HEK293T (cell line): ENCODE data around the gene DVL3.

Experiments used
- BHLHE40 ChIP-seq: fragments of 450-650 bp; IDR thresholded peaks from 2 replicates; pipeline ENCODE4 v1.6.1; 2016; ENCODE audit warnings: mild to moderate bottlenecking, moderate library complexity, borderline replicate concordance
- ELF4 ChIP-seq: fragments of 450-650 bp; IDR thresholded peaks from 2 replicates; pipeline ENCODE4 v1.6.1; 2017; ENCODE audit warnings: antibody characterized with exemption
- FOXA1 ChIP-seq: fragments of 450-650 bp; IDR thresholded peaks from 2 replicates; pipeline ENCODE4 v1.6.1; 2016; ENCODE audit warnings: mild to moderate bottlenecking
- FOXK2 ChIP-seq: fragments of 450-650 bp; IDR thresholded peaks from 2 replicates; pipeline ENCODE4 v1.6.1; 2016; ENCODE audit warnings: mild to moderate bottlenecking
- NFRKB ChIP-seq: fragments of 450-650 bp; IDR thresholded peaks from 2 replicates; pipeline ENCODE4 v1.6.1; 2016; ENCODE audit warnings: mild to moderate bottlenecking, moderate library complexity
- TARDBP ChIP-seq: fragments of 450-650 bp; IDR thresholded peaks from 2 replicates; pipeline ENCODE4 v1.6.1; 2016
- ZNF384 ChIP-seq: fragments of 450-650 bp; IDR thresholded peaks from 2 replicates; pipeline ENCODE4 v1.6.1; 2016

DNA sequence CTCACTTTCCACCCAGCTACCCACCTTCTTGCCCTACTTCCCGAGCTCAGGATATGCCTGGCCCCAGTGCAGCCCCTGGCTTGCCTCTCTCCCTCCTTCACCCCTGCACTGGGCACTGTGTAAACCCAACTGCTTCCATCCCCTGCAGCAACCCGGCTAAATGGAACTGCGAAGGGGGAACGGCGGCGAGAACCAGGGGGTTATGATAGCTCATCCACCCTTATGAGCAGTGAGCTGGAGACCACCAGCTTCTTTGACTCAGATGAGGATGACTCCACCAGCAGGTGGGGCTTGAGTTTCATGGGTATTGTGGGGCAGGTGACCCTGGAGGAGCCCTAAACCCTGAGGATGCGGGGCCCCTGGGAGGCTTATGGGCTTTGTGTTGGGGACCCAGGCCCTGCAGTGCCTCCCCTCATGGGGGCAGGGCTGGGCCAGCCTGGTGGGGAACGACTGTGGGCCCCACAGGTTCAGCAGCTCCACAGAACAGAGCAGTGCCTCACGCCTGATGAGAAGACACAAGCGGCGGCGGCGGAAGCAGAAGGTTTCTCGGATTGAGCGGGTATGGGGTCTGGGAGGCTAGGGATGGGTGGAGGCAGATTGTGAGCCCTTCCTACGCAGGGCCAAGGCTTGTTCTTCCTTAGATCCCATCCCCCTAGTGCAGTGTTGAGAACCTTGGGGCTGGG is 9.6 kb downstream of the DVL3 start:
- TF ChIP-seq TARDBP (no peak), ELF4 (no peak), FOXA1 (no peak), FOXK2 (no peak), BHLHE40 (no peak), ZNF384 (no peak), NFRKB (no peak)
